Lower lobe of right lung (tissue), 2 donors: ENCODE data around the gene ECHDC3. TPM values are rescaled to one million over a fixed set of nuclear protein-coding genes. Genes with fewer than 3 reads are reported as not detected.

Experiments used
- ATAC-seq, 2 donors: fragments of 200-7000 bp; cut with Tn5 transposase; one replicate each; pipeline ENCODE4 v1.9.1; 2020 to 2022; ENCODE audit warnings: mild to moderate bottlenecking in 2 of 2, moderate library complexity in 2 of 2
- DNase-seq: peaks from one replicate; pipeline ENCODE4 v3.0.0-alpha.2; 2020
- H3K27ac ChIP-seq: fragments of 200-600 bp; one replicate; pipeline ENCODE4 v1.8.0; 2022
- H3K27me3 ChIP-seq: fragments of 200-600 bp; one replicate; pipeline ENCODE4 v1.8.0; 2022; ENCODE audit warnings: low read depth
- H3K36me3 ChIP-seq: fragments of 200-600 bp; one replicate; pipeline ENCODE4 v1.8.0; 2022; ENCODE audit warnings: mild to moderate bottlenecking
- H3K4me1 ChIP-seq: fragments of 200-600 bp; one replicate; pipeline ENCODE4 v1.8.0; 2022
- H3K4me3 ChIP-seq: fragments of 200-600 bp; one replicate; pipeline ENCODE4 v1.8.0; 2022; ENCODE audit warnings: mild to moderate bottlenecking
- H3K9me3 ChIP-seq: fragments of 200-600 bp; one replicate; pipeline ENCODE4 v1.8.0; 2022
- CTCF ChIP-seq: fragments of 200-600 bp; IDR thresholded peaks from one replicate; pipeline ENCODE4 v1.8.0; 2022; ENCODE audit warnings: antibody characterized with exemption, mild to moderate bottlenecking
- intact Hi-C: fragments of 100-400 bp; cut with DNase I; formaldehyde crosslinking; loops from one replicate; pipeline ENCODE4 v1.11.0; 2022
- total RNA-seq: library from RNA; stranded (reverse); fragmentation: NEBNext Ultra II Directional; extraction: Animal tissue kit (Norgen Biotek cat#: 25700); gene quantifications from one replicate; pipeline ENCODE4 v1.2.1, GENCODE V29; 2021
- donor health status: DM: no; HTN: yes; CAD: no; lungs with severe emphysema.

Gene ECHDC3
- total RNA-seq, 1 donor from 2014 or later: 29.5 TPM

- TF ChIP-seq CTCF: no peak
- ATAC-seq (peak in 1 of 2 donors; percentile 34), DNase-seq (no peak)
These were observed 4.8 kb downstream of the ECHDC3 start for GRCh38 chr10:11746883-11747539.

GRCh38 chr10:11748866-11749265 lies 6.7 kb downstream of the ECHDC3 start:
- intact Hi-C loops: no loop called here
- Histone ChIP-seq H3K9me3 (no peaks in the 10 kb centered on the region), H3K4me1 (peaks cover 9% of the 10 kb centered on the region), H3K27me3 (no peaks in the 10 kb centered on the region), H3K27ac (no peak overlapping the region), H3K36me3 (peaks cover 53% of the 10 kb centered on the region), H3K4me3 (no peak overlapping the region)
- DNase-seq (no peak), ATAC-seq (no peak)
- TF ChIP-seq CTCF: no peak

More at GRCh38 chr10:11746883-11747539, 4.8 kb downstream of the ECHDC3 start:
- Histone ChIP-seq H3K9me3 (no peaks in the 10 kb centered on the region), H3K36me3 (peaks cover 38% of the 10 kb centered on the region), H3K4me1 (peaks cover 21% of the 10 kb centered on the region), H3K4me3 (no peak overlapping the region), H3K27me3 (no peaks in the 10 kb centered on the region), H3K27ac (peak overlapping the region; percentile 42)
- intact Hi-C loops: no loop called here

GRCh38 chr10:11750420-11750819 lies 8.2 kb downstream of the ECHDC3 start:
- Histone ChIP-seq H3K36me3 (peaks cover 66% of the 10 kb centered on the region), H3K27ac (no peak overlapping the region), H3K9me3 (no peaks in the 10 kb centered on the region), H3K4me3 (no peak overlapping the region), H3K27me3 (no peaks in the 10 kb centered on the region), H3K4me1 (peaks cover 3% of the 10 kb centered on the region)
- no peak for TF ChIP-seq CTCF
- ATAC-seq: no peak
- no peak for DNase-seq
- intact Hi-C loops: no loop called here

GRCh38 chr10:11754173-11754572 lies 12.0 kb downstream of the ECHDC3 start:
- no peak for ATAC-seq
- Histone ChIP-seq H3K27me3 (no peaks in the 10 kb centered on the region), H3K36me3 (peaks cover 68% of the 10 kb centered on the region), H3K9me3 (no peaks in the 10 kb centered on the region), H3K27ac (no peak overlapping the region), H3K4me1 (peaks cover 20% of the 10 kb centered on the region), H3K4me3 (no peak overlapping the region)
- TF ChIP-seq CTCF: no peak
- DNase-seq: no peak
- intact Hi-C loops: no loop called here

DNA sequence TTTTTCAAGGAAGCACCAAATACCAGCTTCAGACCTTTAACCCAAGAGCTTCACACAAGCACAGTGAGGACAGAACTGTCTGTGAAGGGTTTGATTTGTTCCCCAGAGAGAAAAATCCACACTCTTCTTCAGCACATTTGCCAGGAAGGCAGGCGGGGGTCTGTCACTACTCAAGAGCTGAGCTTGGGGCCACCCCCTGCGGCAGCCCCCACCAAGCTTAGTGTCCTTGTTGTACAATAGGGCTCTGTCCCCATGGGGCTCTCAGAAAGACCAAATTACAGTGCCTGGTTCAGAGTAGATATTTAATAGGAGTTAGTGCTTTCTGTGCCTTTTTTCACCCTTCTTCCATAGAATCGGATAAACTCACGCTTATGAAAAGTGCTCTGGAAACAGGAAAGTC lies 12.4 kb downstream of the ECHDC3 start:
- intact Hi-C loops: no loop called here
- H3K36me3 ChIP-seq: peaks cover 64% of the 10 kb centered on the region
- TF ChIP-seq CTCF: no peak
- no peaks in the 10 kb centered on the region for H3K27me3 ChIP-seq
- no peak overlapping the region for H3K27ac ChIP-seq
- ATAC-seq (no peak), DNase-seq (no peak)
- H3K4me3 ChIP-seq: no peak overlapping the region
- peaks cover 20% of the 10 kb centered on the region for H3K4me1 ChIP-seq
- H3K9me3 ChIP-seq: no peaks in the 10 kb centered on the region
